GM12878 (cell line): ENCODE data around the gene RNF181. TPM values are rescaled to one million over a fixed set of nuclear protein-coding genes. Genes with fewer than 3 reads are reported as not detected.

Source experiments
- ATAC-seq: fragments of 200-7000 bp; cut with Tn5 transposase; 3 replicates; pipeline ENCODE4 v1.9.1; 2020; ENCODE audit warnings: mild to moderate bottlenecking, moderate library complexity
- BruUV-seq: library from RNA; stranded (reverse); fragments of 400-500 nt; replicated peaks from 2 replicates; lab custom pipeline; 2021; lab: Mats Ljungman, UMichigan
- CTCF ChIA-PET: fragments of 300-600 bp; sonication (Branson Sonifier 250); formaldehyde crosslinking; extraction: SDS; loops from one replicate; lab custom pipeline; 2021; ENCODE audit warnings: inconsistent platforms; lab: Yijun Ruan, JAX
- POLR2A ChIA-PET: fragments of 350-600 bp; formaldehyde crosslinking; extraction: SDS; loops from one replicate; lab custom pipeline; 2021; ENCODE audit warnings: inconsistent platforms; lab: Charles Lee
- RAD21 ChIA-PET: fragments of 300-600 bp; sonication (Branson Sonifier 250); formaldehyde crosslinking; loops from one replicate; lab custom pipeline; 2023; ENCODE audit warnings: antibody characterized with exemption; ENCODE audit not compliant: unreplicated experiment; lab: Charles Lee
- SMC1A ChIA-PET: fragments of 300-600 bp; sonication (Branson Sonifier 250); formaldehyde crosslinking; loops from one replicate; lab custom pipeline; 2023; ENCODE audit not compliant: unreplicated experiment, uncharacterized antibody; lab: Charles Lee
- DNase-seq: peaks from one replicate; pipeline ENCODE4 v3.0.0-alpha.2; 2011; ENCODE audit warnings: low read depth, low spot score
- FAIRE-seq: peaks from 3 replicates; lab custom pipeline; 2011; peaks lifted over from hg19 to GRCh38; lab: Jason Lieb, UNC
- H2AFZ ChIP-seq: 2 replicates; pipeline ENCODE4 v1.6.0; 2011; ENCODE audit warnings: low read depth, low read length, control low read depth; ENCODE audit not compliant: control insufficient read depth
- H3K27ac ChIP-seq: 2 replicates; pipeline ENCODE4 v1.5.1; 2011; ENCODE audit warnings: control low read depth; ENCODE audit not compliant: control insufficient read depth, insufficient read depth
- H3K27me3 ChIP-seq, 2 experiments: replicated peaks in 1 of 2; 2 replicates each; pipeline versions ENCODE4 v1.6.0 to v1.6.1; 2011; ENCODE audit warnings: low read length in 1 of 2; ENCODE audit not compliant: control insufficient read depth in 2 of 2, insufficient read depth in 2 of 2
- H3K36me3 ChIP-seq, 2 experiments: 2 replicates each; pipeline ENCODE4 v1.5.1; 2011; ENCODE audit warnings: low read length in 1 of 2; ENCODE audit not compliant: control insufficient read depth in 2 of 2, insufficient read depth in 2 of 2
- H3K4me1 ChIP-seq: 2 replicates; pipeline ENCODE4 v1.6.1; 2011; ENCODE audit warnings: mild to moderate bottlenecking, low read length, moderate library complexity, mixed read lengths; ENCODE audit not compliant: control insufficient read depth, insufficient read depth
- H3K4me2 ChIP-seq: 2 replicates; pipeline ENCODE4 v1.6.0; 2011; ENCODE audit warnings: control low read depth; ENCODE audit not compliant: control insufficient read depth, insufficient read depth
- H3K4me3 ChIP-seq: fragments of 200-600 bp; sonication (generic); 2 replicates; pipeline ENCODE4 v1.5.1; 2016
- H3K79me2 ChIP-seq: 2 replicates; pipeline ENCODE4 v1.6.0; 2011; ENCODE audit warnings: low read length; ENCODE audit not compliant: control insufficient read depth, insufficient read depth
- H3K9ac ChIP-seq: 2 replicates; pipeline ENCODE4 v1.8.0; 2011; ENCODE audit warnings: low read length, control low read depth, mixed read lengths; ENCODE audit not compliant: control insufficient read depth, insufficient read depth
- H3K9me3 ChIP-seq: replicated peaks from 3 replicates; pipeline ENCODE4 v1.5.1; 2011; ENCODE audit warnings: mild to moderate bottlenecking, low read length; ENCODE audit not compliant: control insufficient read depth, insufficient read depth
- H4K20me1 ChIP-seq: 2 replicates; pipeline ENCODE4 v1.6.0; 2011; ENCODE audit not compliant: control insufficient read depth, insufficient read depth
- BHLHE40 ChIP-seq, 2 experiments: fragments of 450-650 bp in 1 of 2; IDR thresholded peaks; 2 replicates each; pipeline ENCODE4 v1.6.1; 2011 to 2017; ENCODE audit warnings: low read depth in 2 of 2, borderline replicate concordance in 1 of 2, improper control_type of control experiment in 1 of 2, low read length in 1 of 2, mild to moderate bottlenecking in 1 of 2
- EP300 ChIP-seq, 2 experiments: fragments of 150-350 bp in 1 of 2; IDR thresholded peaks; 2 replicates each; pipeline ENCODE4 v1.6.1; 2011 to 2012; ENCODE audit warnings: low read depth in 2 of 2, low read length in 2 of 2, borderline replicate concordance in 1 of 2, improper control_type of control experiment in 1 of 2, inconsistent platforms in 1 of 2; ENCODE audit not compliant: control insufficient read depth in 1 of 2
- FOXM1 ChIP-seq: IDR thresholded peaks from 2 replicates; pipeline ENCODE4 v1.6.1; 2012; ENCODE audit warnings: low read depth, mild to moderate bottlenecking, inconsistent platforms, low read length, moderate library complexity
- HCFC1 ChIP-seq: fragments of 150-350 bp; IDR thresholded peaks from 2 replicates; pipeline ENCODE4 v1.6.1; 2014; ENCODE audit warnings: low read length
- KAT2A ChIP-seq: conservative IDR thresholded peaks from 2 replicates; pipeline ENCODE4 v1.6.1; 2011; ENCODE audit warnings: low read depth, low read length; ENCODE audit not compliant: control insufficient read depth
- LARP7 ChIP-seq: fragments of 450-650 bp; IDR thresholded peaks from 2 replicates; pipeline ENCODE4 v1.6.1; 2017; ENCODE audit warnings: mild to moderate bottlenecking
- RBBP5 ChIP-seq: fragments of 200-600 bp; sonication (generic); conservative IDR thresholded peaks from 2 replicates; pipeline ENCODE4 v1.6.1; 2016
- RELB ChIP-seq: fragments of 450-650 bp; IDR thresholded peaks from 2 replicates; pipeline ENCODE4 v1.6.1; 2017; ENCODE audit warnings: low read depth, mild to moderate bottlenecking, moderate library complexity
- RFX5 ChIP-seq: IDR thresholded peaks from 2 replicates; pipeline ENCODE4 v1.6.1; 2011; ENCODE audit warnings: low read depth, low read length, improper control_type of control experiment
- SMARCA5 ChIP-seq: fragments of 450-650 bp; IDR thresholded peaks from 2 replicates; pipeline ENCODE4 v1.6.1; 2017; ENCODE audit warnings: mild to moderate bottlenecking
- SP1 ChIP-seq: IDR thresholded peaks from one replicate; pipeline ENCODE4 v1.6.1; 2011; ENCODE audit warnings: low read depth, low read length
- TARDBP ChIP-seq: IDR thresholded peaks from 2 replicates; pipeline ENCODE4 v1.6.1; 2016; ENCODE audit warnings: borderline replicate concordance
- YY1 ChIP-seq: IDR thresholded peaks from 2 replicates; pipeline ENCODE4 v1.6.1; 2011; ENCODE audit warnings: low read depth, mild to moderate bottlenecking, low read length
- ZNF687 ChIP-seq: fragments of 450-650 bp; IDR thresholded peaks from 2 replicates; pipeline ENCODE4 v1.6.1; 2017; ENCODE audit warnings: mild to moderate bottlenecking, moderate library complexity
- WGBS: methylation state at CpG from one replicate; pipeline ENCODE4 v1.1.6; 2016; ENCODE audit warnings: low lambda C conversion rate; ENCODE audit not compliant: insufficient replicate concordance, insufficient coverage; ENCODE audit errors: missing lambda C conversion rate; 5-methylcytosine and 5-hydroxymethylcytosine counted together
- in situ Hi-C: fragments of 300-500 bp; cut with MboI; formaldehyde crosslinking; loops from 9 replicates; pipeline ENCODE4 v1.14.3; 2018; ENCODE audit warnings: mixed read lengths
- intact Hi-C: fragments of 100-400 bp; cut with micrococcal nuclease; formaldehyde crosslinking; loops from one replicate; pipeline ENCODE4 v1.14.2; 2022; ENCODE audit not compliant: unreplicated experiment
- polyA plus RNA-seq, 11 experiments: library from polyadenylated mRNA; depleted of rRNA in 4 of 11; unstranded in 6 of 11; stranded (reverse) in 5 of 11; fragments of >200 nt; fragmentation: Nextera tagmentation in 4 of 11; fragmentation: Illumina TruSeq in 1 of 11; extraction: Ambion mirVana in 4 of 11; extraction: Trizol in 1 of 11; gene quantifications; 1 replicate in 1 of 11; 2 replicates in 10 of 11; pipeline versions ENCODE4 v1.2.1 to v1.2.3, GENCODE V29; 2011 to 2016; ENCODE audit warnings: inconsistent platforms in 2 of 11, missing spikeins in 2 of 11, low read depth in 1 of 11
- total RNA-seq, 4 experiments: library from RNA; depleted of rRNA in 3 of 4; stranded (reverse); fragments of >200 nt in 3 of 4; fragmentation: Illumina TruSeq in 1 of 4; extraction: Trizol in 1 of 4; gene quantifications; 2 replicates each; pipeline versions ENCODE4 v1.2.1 to v1.2.3, GENCODE V29; 2013 to 2021

Gene RNF181
- total and polyA plus RNA-seq, 10 of the 15 experiments (the other 5 are each of a cell fraction or from before 2014, with no cell fraction given) = 101 to 409 (median 213) TPM

- ChIA-PET SMC1A (interaction anchor here (2.3 kb wide), 1 partner anchor 15 kb away, joined by 6 read pairs; the partner anchor contains the start of gene VAMP8), CTCF (interaction anchor here (0.9 kb wide), 1 partner anchor 154 kb away, joined by 3 read pairs; no protein-coding TSS in a partner anchor), POLR2A (no interaction called here), RAD21 (no interaction called here)
- Histone ChIP-seq H3K9ac (no peak overlapping the region), H3K4me3 (no peak overlapping the region), H3K9me3 (no peaks in the 10 kb centered on the region), H2AFZ (no peak overlapping the region), H3K79me2 (peaks cover 28% of the 10 kb centered on the region), H3K27ac (no peak overlapping the region), H3K4me2 (no peak overlapping the region), H4K20me1 (no peaks in the 10 kb centered on the region), H3K4me1 (peaks cover 9% of the 10 kb centered on the region), H3K27me3 (no peaks in the 10 kb centered on the region), H3K36me3 (peaks cover 0 to 8% of the 10 kb centered on the region in 2 experiments; a peak in 2 of 4 replicates)
- WGBS = 24% methylated on average over 3 of the region's 3 CpGs
- BruUV-seq = no TSS peak
- in situ Hi-C loops (no loop called here), intact Hi-C loops (no loop called here)
- FAIRE-seq (no peak), ATAC-seq (no peak), DNase-seq (no peak)
- TF ChIP-seq KAT2A = no peak
- no peak for TF ChIP-seq RFX5
- TF ChIP-seq YY1 = no peak
- no peak for TF ChIP-seq SP1
- TF ChIP-seq SMARCA5 = no peak
- TF ChIP-seq RELB = no peak
- TF ChIP-seq TARDBP = no peak
- no peak for TF ChIP-seq HCFC1
- no peak for TF ChIP-seq ZNF687
- no peak for TF ChIP-seq EP300 (IDR thresholded peaks at IDR 0.05; ENCODE audit: borderline replicate concordance in 1 of 2, control insufficient read depth in 1 of 2, low read depth in 2 of 2, low read length in 2 of 2)
- no peak for TF ChIP-seq FOXM1
- no peak for TF ChIP-seq LARP7
- TF ChIP-seq RBBP5 = no peak
- TF ChIP-seq BHLHE40 (IDR thresholded peaks at IDR 0.05; ENCODE audit: borderline replicate concordance in 1 of 2, low read depth in 2 of 2, low read length in 1 of 2) = no peak
Observed at GRCh38 chr2:85593023-85593422, 2.5 kb upstream of the RNF181 start.
